Right renal pelvis (tissue), 4 donors: Measurements from ENCODE around the gene DIDO1. TPM values are rescaled to one million over a fixed set of nuclear protein-coding genes. Genes with fewer than 3 reads are reported as not detected.

Source experiments
- DNase-seq, 4 donors: peaks; one replicate each; pipeline ENCODE4 v3.0.0-alpha.2; 2013; ENCODE audit warnings: low read depth in 4 of 4, low spot score in 3 of 4, missing footprints in 1 of 4
- polyA plus RNA-seq, 4 donors: library from polyadenylated mRNA; unstranded; fragments of 120-200 nt; gene quantifications; one replicate each; pipeline ENCODE4 v1.2.1, GENCODE V29; 2013; ENCODE audit not compliant: insufficient read length in 4 of 4

DIDO1 gene
- polyA plus RNA-seq: 10 to 100 TPM; 52.3 to 61.3 (median 59.1) TPM

DNA sequence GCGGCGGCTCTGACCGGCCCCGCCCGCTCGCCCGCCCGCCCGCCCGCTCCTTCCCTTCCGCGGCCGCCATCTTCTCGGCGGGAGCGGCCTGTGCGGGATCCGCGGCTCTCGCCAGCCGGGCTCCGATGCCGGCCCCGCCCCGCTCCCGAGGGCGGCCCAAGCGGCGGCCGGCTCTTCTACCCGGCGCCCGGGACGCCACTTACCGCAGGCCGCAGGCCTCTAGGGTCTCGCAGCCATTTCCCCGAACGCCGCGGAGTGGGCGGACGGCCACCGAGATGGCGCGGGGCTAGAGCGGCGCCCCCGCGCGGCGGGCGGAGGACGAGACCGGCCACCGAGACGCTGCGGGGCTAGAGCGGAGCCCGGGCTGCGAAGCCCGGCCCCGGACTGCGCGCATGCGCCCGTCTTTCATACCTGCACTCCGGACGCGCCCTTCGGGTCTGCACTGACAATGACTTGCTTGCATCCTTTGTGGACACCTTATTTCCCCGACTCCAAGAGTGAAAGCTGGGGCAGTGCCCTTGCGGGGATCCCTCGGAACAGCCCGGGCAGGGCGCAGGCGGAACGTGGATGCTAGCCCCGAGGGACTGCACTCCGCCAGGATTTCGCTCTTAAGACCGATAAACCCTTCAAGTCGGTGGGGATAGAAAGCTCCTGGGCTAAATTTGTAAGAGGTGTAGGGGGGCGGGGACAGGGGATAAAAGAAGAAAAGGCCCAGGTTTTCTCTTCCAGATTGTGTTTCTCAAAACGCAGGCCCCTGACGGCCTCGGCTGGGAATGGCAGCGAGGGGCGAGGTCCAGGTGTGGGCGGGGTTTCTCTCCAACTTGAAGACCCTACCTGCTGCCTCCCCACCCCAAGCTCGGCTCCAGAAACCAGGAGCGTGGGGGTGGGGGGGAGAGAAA is at the start of gene DIDO1:
DIDO1 (minus strand) TSS at position 277 of the 899 bp plus-strand sequence.
- DNase-seq: peak in 3 of 4 donors; percentile 78 to 80 (median 79)

DNA sequence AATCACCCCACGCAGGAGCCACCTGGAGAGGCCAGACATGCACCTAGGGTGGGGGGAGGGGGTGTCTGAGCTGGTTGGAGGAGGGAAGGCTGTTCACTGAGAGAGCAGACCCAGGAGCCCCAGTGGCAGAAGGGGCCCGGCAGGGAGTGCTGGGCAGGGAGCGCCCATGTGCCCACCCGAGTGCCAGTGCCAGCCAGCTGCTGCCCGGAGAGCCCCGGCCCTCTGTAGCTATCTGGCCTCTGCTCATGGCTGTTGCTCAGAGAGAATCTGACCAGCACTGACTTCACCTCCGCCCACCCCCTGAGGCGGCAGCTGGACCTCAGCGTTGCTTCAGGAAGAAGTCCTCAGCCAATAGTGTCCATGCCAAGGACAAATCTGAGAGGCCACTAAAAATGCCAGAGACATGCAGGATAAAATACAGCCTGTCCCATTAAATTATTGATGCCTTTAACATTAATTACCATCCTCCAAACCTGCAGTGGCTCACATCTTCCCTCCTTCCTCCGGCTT is 49.0 kb upstream of the DIDO1 start:
- no peak for DNase-seq

GRCh38 chr20:62972845-62973745 is 46.8 kb upstream of the DIDO1 start:
- no peak for DNase-seq

DNA sequence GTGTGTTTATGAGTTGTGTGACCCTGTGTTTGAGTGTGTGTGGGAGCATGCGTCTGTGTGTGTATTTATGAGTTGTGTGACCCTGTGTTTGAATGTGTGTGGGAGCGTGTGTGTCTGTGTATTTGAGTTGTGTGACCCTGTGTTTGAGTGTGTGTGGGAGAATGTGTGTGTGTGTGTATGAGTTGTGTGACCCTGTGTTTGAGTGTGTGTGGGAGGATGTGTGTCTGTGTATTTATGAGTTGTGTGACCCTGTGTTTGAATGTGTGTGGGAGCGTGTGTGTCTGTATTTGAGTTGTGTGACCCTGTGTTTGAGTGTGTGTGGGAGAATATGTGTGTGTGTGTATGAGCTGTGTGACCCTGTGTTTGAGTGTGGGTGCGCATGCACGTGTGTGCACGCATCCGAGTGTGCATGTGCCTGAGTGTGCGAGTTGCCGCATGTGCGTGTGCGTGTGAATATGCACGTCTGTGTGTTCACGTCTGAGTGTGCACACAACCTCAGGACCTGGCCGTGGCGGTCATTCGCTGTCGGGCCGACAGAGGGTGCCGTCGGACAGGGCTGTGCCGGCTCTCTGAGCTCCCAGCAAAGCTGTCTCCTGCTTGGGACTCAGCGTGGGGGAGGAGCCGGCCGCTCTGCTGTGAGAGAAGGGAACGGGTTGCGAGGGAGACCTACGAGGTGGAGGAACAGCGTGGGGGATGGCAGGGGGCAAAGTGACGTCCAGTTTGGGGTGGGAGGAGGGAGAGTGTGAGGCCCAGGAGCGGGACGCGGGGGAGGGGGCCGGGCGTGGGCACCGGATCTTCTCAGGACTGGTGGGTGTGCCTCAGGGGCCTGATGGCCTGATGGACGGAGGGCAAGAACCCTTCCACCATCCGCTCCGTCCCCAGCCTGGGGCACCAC is 45.9 kb upstream of the DIDO1 start:
- DNase-seq: peak; percentile 48 to 78 (median 62)

DNA sequence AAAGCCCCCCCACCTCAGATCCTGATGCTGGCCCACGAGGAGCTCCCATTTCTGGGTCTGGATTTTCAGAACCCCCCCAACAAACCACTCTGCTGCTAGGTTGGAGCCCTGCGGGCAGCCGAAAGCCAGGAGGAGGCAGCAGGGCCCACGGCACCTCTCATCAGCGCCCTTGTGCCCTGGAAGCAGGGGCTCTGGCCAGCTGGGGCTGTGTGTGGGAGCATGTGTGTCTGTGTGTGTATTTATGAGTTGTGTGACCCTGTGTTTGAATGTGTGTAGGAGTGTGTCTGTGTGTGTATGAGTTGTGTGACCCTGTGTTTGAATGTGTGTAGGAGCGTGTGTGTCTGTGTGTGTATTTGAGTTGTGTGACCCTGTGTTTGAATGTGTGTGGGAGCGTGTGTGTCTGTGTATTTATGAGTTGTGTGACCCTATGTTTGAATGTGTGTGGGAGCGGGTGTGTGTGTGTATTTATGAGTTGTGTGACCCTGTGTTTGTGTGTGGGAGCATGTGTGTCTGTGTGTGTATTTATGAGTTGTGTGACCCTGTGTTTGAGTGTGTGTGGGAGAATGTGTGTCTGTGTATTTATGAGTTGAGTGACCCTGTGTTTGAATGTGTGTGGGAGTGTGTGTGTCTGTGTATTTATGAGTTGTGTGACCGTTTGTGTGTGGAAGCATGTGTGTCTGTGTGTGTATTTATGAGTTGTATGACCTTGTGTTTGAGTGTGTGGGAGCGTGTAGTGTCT is 45.1 kb upstream of the DIDO1 start:
- DNase-seq: no peak

DNA sequence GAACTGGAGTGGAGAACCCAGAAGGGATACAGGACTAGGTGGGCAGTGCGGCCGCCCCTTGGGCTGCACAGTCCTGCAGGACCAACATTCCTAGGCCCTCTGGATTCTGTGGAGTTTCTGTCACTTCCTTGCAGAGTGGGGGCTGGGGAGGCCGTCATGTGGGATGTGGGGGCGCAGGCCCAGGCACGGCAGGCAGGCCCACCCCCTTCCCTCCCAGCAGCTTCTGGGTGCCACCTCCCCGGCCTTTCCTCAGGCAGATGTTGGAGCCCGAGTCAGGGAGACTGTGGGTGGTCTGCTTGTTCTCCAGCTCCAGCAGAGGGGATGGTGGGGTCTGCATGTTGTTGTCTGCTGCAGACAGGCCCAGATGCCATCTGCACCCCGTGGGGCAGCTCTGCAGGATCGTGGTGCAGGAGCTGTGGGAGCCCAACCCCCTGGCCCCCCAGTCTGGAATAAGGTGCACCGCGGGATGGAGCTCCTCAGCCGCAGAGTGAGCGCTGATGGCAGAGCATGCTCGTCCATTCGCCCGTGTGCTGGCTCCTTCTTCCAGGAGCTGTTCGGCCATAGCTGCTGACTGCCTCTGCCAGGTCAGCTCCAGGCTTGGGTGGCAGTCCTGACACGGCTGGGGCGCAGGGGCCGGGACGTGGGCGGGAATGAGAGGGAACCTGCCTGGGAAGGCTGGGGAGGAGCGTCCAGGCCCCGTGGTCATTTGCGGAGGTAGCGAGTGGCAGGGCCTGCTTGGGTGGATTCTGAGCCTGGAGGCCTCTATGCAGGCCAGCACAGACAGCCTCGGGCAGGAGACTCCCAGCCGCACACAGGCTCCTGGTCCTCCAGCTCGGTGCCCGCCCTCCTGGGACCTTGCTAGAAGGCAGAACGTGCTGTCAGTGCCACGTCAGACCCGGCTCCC is 44.3 kb upstream of the DIDO1 start:
- no peak for DNase-seq

GRCh38 chr20:62969939-62970306 is 43.6 kb upstream of the DIDO1 start:
- no peak for DNase-seq

DNA sequence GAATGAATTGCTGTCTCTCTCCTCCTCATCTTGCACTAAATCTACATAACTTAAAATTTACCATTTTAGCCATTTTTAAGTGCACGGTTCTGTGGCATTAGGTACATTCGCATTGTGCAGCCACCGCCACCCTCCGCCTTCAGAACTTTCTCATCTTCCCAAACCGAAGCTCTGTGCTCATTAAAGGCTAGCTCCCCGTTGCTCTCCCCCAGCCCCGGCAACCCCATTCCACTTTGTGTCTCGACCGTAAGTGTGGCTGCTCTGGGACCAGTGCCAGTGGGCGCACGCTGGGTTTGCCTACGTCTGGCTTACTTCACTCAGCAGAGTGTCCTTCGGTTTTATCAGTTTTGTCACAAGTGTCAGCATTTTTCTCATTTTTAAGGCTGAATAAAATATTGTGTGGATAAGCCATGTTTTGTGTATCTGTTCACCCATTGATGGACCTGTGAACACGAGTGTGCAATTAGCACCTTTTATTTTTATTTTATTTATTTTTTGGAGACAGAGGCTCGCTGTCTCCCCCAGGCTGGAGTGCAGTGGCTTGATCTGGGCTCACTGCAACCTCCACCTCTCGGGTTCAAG is 43.0 kb upstream of the DIDO1 start:
- no peak for DNase-seq

DNA sequence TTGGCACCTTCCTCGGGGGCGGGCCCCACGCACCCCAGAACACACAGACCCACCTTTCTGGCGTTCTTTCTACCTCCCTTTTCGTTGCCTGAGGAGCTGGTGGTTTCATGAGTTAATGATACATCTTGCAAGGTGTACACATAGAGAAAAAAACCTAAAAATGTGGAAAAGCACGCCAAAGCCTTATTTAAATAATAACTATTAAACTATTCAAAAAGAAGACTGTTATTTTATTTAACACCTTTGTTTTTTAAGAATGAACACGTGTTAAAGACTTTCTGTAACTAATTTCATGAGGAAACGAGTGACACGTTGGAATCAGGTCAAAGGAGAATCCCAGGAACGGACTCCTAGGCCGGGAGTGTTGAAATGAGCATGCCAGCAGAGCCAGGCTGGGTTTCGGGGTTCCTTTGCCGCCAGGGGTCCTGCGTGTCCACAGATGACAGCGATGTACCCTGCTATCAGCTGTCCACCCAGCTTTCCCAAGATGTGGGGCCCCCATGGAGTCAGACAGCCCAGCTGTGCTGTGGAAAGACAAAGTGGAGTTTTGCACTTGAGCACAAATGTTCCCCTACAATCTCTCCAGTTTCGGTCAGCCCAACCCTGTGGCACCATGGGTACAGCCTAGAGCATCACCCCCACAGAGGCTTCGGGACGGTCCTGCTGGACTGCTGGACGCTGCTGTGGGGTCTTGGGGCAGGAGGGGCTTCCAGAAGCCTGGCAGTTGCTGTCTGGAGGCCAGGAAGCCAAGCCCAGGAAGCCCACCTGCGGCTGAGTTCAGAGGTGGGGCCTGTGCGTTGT is 42.3 kb upstream of the DIDO1 start:
- DNase-seq: no peak

- no peak for DNase-seq
Observed at GRCh38 chr20:62967628-62968351, 41.5 kb upstream of the DIDO1 start.

DNA sequence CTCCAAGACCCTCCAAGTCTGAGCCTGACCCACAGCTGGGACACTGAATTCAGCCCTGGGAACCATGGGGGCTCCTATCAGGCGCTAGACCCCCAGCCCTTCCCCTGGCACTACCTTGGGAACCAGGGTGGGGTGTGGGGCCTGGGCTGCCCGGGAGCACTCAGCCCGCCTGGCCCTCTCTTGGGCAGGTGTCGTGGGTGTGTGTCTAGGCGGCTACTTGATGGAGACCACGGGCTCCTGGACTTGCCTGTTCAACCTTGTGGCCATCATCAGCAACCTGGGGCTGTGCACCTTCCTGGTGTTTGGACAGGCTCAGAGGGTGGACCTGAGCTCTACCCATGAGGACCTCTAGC is 40.8 kb upstream of the DIDO1 start:
- DNase-seq: no peak

- DNase-seq: no peak
Observed at GRCh38 chr20:62966212-62967148, 40.2 kb upstream of the DIDO1 start.

DNA sequence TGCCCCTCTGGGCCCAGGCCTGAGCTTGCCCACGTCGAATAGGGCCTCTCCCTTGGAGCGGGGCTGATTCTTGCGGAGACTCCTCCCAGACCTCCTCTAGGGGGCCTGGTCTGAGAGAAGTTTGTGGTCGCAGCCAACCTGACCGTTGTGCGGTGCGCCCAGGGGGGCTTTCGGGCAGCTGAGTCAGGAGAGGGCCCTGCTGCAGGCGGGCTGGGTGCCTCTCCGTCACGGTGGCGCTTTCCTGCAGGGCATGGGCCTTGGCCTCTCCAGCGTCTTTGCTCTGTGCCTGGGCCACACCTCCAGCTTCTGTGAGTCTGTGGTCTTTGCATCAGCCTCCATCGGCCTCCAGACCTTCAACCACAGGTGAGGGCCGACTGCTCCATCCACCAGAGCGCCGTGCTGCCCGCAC is 39.1 kb upstream of the DIDO1 start:
- no peak for DNase-seq

DNA sequence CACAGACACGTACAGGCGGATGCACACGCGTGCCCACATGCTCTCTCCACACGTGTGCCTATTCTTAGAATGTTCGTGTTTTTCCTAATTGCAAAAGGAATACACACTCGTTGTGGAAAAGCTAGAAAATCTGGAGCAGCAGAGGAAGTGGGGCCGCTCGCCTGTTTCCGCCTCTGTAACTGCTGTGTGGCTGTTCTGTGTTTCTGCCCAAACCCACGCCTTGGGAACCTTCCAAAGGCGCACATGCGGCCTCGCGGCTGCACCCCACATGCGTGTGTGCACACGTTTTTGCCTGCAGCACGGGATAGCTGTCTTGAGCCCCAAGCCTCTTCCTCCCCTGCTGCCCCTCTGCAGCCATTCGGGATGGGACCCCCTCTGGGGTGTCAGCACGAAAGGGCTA is 38.4 kb upstream of the DIDO1 start:
- DNase-seq: no peak

- no peak for DNase-seq
Observed at GRCh38 chr20:62963614-62964397, 37.5 kb upstream of the DIDO1 start.
